Endothelial cell of umbilical vein (primary cell): ENCODE data around the gene TULP4. TPM values are rescaled to one million over a fixed set of nuclear protein-coding genes. Genes with fewer than 3 reads are reported as not detected.
A peak's percentile ranks its signal among the peaks of the same experiment; 100 is the strongest.

Source experiments
- BruUV-seq: library from RNA; stranded (reverse); fragments of 400-500 nt; replicated peaks from 2 replicates; lab custom pipeline; 2021; lab: Mats Ljungman, UMichigan
- CTCF ChIA-PET: fragments of 300-600, 350-600 bp; sonication (Branson Sonifier 250); formaldehyde crosslinking; loops from one replicate; lab custom pipeline; 2021; ENCODE audit warnings: antibody characterized with exemption, inconsistent platforms; lab: Charles Lee
- POLR2A ChIA-PET: fragments of 300-600, 350-600 bp; sonication (Branson Sonifier 250); formaldehyde crosslinking; loops from one replicate; lab custom pipeline; 2021; ENCODE audit warnings: antibody characterized with exemption, inconsistent platforms; lab: Charles Lee
- DNase-seq: peaks from one replicate; pipeline ENCODE4 v3.0.0-alpha.2; 2011; ENCODE audit warnings: low read depth, low spot score
- FAIRE-seq: peaks from 2 replicates; lab custom pipeline; 2011; peaks lifted over from hg19 to GRCh38; lab: Jason Lieb, UNC
- H2AFZ ChIP-seq: 2 replicates; pipeline ENCODE4 v1.6.0; 2012; ENCODE audit warnings: low read depth, low read length, control low read depth, inconsistent platforms
- H3K27ac ChIP-seq: 2 replicates; pipeline ENCODE4 v1.5.1; 2011; ENCODE audit warnings: low read depth, mild to moderate bottlenecking, control low read depth, low read length, moderate library complexity; ENCODE audit not compliant: insufficient read depth
- H3K27me3 ChIP-seq, 2 experiments: 2 replicates each; pipeline versions ENCODE4 v1.6.0 to v1.6.1; 2011; ENCODE audit warnings: low read length in 2 of 2, mixed read lengths in 1 of 2; ENCODE audit not compliant: control insufficient read depth in 2 of 2, insufficient read depth in 2 of 2
- H3K36me3 ChIP-seq, 2 experiments: 2 replicates in 1 of 2; 3 replicates in 1 of 2; pipeline ENCODE4 v1.5.1; 2011; ENCODE audit warnings: low read length in 2 of 2, mild to moderate bottlenecking in 1 of 2, moderate library complexity in 1 of 2; ENCODE audit not compliant: control insufficient read depth in 2 of 2, insufficient read depth in 2 of 2; ENCODE audit errors: extremely low read depth in 1 of 2
- H3K4me1 ChIP-seq: 3 replicates; pipeline ENCODE4 v1.5.1; 2011; ENCODE audit warnings: mild to moderate bottlenecking, low read length; ENCODE audit not compliant: control insufficient read depth, insufficient read depth; ENCODE audit errors: extremely low read depth
- H3K4me2 ChIP-seq: 2 replicates; pipeline ENCODE4 v1.6.1; 2011; ENCODE audit warnings: low read length, control low read depth, mixed read lengths; ENCODE audit not compliant: insufficient read depth
- H3K4me3 ChIP-seq, 3 experiments: fragments of 200-600 bp in 1 of 3; sonication (generic), shearing (Covaris generic) in 1 of 3; replicated peaks in 1 of 3; 2 replicates each; pipeline ENCODE4 v1.5.1; 2011 to 2016; ENCODE audit warnings: control low read depth in 3 of 3, low read length in 3 of 3, mild to moderate bottlenecking in 2 of 3, inconsistent platforms in 1 of 3, low read depth in 1 of 3, moderate library complexity in 1 of 3; ENCODE audit not compliant: insufficient read depth in 1 of 3
- H3K79me2 ChIP-seq: 2 replicates; pipeline ENCODE4 v1.6.0; 2012; ENCODE audit warnings: low read length, inconsistent platforms; ENCODE audit not compliant: control insufficient read depth, insufficient read depth
- H3K9ac ChIP-seq: replicated peaks from 2 replicates; pipeline ENCODE3; 2011; ENCODE audit warnings: low read length, control low read depth; ENCODE audit not compliant: insufficient read depth; ENCODE audit errors: extremely low read depth
- H3K9me1 ChIP-seq: replicated peaks from 3 replicates; pipeline ENCODE4 v1.6.0; 2011; ENCODE audit warnings: mild to moderate bottlenecking, low read length; ENCODE audit not compliant: control insufficient read depth, insufficient read depth; ENCODE audit errors: extremely low read depth
- H3K9me3 ChIP-seq: replicated peaks from 2 replicates; pipeline ENCODE4 v1.5.1; 2012; ENCODE audit warnings: low read length, inconsistent platforms; ENCODE audit not compliant: control insufficient read depth, insufficient read depth
- H4K20me1 ChIP-seq: replicated peaks from 2 replicates; pipeline ENCODE3; 2011; ENCODE audit warnings: mild to moderate bottlenecking, low read length; ENCODE audit not compliant: control insufficient read depth, insufficient read depth; ENCODE audit errors: extremely low read depth
- EZH2 ChIP-seq: IDR thresholded peaks from 2 replicates; pipeline ENCODE4 v1.6.1; 2012; ENCODE audit warnings: borderline replicate concordance, low read depth, mild to moderate bottlenecking, moderate library complexity, low read length, inconsistent platforms; ENCODE audit not compliant: severe bottlenecking
- FOS ChIP-seq: IDR thresholded peaks from 2 replicates; pipeline ENCODE4 v1.6.1; 2011; ENCODE audit warnings: mild to moderate bottlenecking, low read length, moderate library complexity, borderline replicate concordance; ENCODE audit not compliant: insufficient read depth
- GATA2 ChIP-seq: IDR thresholded peaks from 2 replicates; pipeline ENCODE4 v1.7.0; 2011; ENCODE audit warnings: low read depth, mild to moderate bottlenecking, moderate library complexity, mixed read lengths, low read length; ENCODE audit not compliant: insufficient read length, insufficient read depth
- JUN ChIP-seq: IDR thresholded peaks from 2 replicates; pipeline ENCODE4 v1.6.1; 2011; ENCODE audit warnings: borderline replicate concordance, low read depth; ENCODE audit not compliant: insufficient read length, insufficient read depth
- MYC ChIP-seq: IDR thresholded peaks from one replicate; pipeline ENCODE4 v1.6.1; 2011; ENCODE audit warnings: mild to moderate bottlenecking, low read depth, low read length
- POLR2A ChIP-seq: IDR thresholded peaks from 2 replicates; pipeline ENCODE4 v1.6.1; 2012; ENCODE audit warnings: low read depth, mild to moderate bottlenecking, control low read depth, low read length
- POLR2AphosphoS5 ChIP-seq: IDR thresholded peaks from 2 replicates; pipeline ENCODE4 v1.6.1; 2012; ENCODE audit warnings: low read depth, mild to moderate bottlenecking, control low read depth, low read length, moderate library complexity; ENCODE audit not compliant: insufficient read depth
- dilution Hi-C: fragments of 300-500 bp; cut with MboI; formaldehyde crosslinking; loops from one replicate; pipeline ENCODE4 v1.15.0; 2019; ENCODE audit warnings: low sequenced_read_pairs; ENCODE audit not compliant: extremely low pct_ligation_motif_present
- intact Hi-C: fragments of 100-400 bp; cut with micrococcal nuclease; formaldehyde crosslinking; loops from one replicate; pipeline ENCODE4 v1.10.0; 2022
- polyA plus RNA-seq, 4 experiments: library from polyadenylated mRNA; depleted of rRNA in 3 of 4; stranded (reverse) in 3 of 4; unstranded in 1 of 4; fragments of >200 nt; gene quantifications; 2 replicates each; pipeline versions ENCODE4 v1.2.1 to v1.2.3, GENCODE V29; 2011 to 2012; ENCODE audit warnings: missing spikeins in 1 of 4
- total RNA-seq: library from RNA; stranded (reverse); gene quantifications from 2 replicates; pipeline ENCODE4 v1.2.3, GENCODE V29; 2021
- TF ChIP-seq, protein P1 (sequence below): IDR thresholded peaks from 2 replicates; pipeline ENCODE4 v1.6.1; 2011; ENCODE audit not compliant: insufficient read depth, insufficient read length
- TF ChIP-seq, protein P2 (sequence below), 2 donors: IDR thresholded peaks; 1 replicate in 1 of 2; 2 replicates in 1 of 2; pipeline ENCODE4 v1.5.1; 2011; ENCODE audit warnings: low read length in 2 of 2, mild to moderate bottlenecking in 2 of 2, moderate library complexity in 2 of 2, control low read depth in 1 of 2, inconsistent platforms in 1 of 2, low read depth in 1 of 2; ENCODE audit not compliant: insufficient read depth in 1 of 2; ENCODE audit errors: extremely low read depth in 1 of 2

TULP4 gene
- total and polyA plus RNA-seq, 2 donors (not counting 3 experiments of a cell fraction or from before 2014, with no cell fraction given): 10.8 to 55.1 TPM

DNA sequence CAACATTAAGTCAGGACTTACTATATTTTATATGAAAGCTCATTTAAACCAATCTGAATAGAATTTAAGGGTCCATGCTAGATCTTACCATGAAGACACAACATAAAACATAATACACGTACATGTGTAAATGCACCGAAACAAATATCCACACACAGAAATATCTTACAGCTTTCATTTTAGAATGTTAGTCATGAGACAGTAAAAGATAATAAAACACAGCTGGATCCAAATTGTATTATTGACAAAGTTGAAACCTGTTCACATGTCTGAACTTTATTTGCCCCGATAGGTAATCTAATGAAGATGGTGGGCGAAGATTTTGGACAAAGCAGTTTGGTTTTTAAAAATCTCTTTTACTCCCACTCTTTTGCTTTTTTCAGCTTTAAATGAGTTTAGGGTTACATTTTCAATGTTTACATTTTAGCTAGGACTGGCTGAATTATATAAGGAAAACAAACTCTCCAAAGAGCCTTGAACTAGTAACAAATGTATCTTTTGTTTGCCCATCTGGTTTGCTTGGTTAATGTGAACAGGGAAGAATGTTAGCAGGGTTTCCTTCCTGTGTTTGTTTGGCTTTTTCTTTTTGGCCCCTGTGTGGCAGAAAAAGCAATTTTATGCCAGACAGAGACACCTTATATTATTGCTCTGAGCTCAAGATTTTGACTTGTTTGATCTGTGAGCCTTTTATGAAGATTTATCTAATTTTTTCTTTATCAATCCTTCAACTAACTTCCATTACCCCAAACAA, 242.5 kb downstream of the TULP4 start:
- H3K9ac ChIP-seq: peak overlapping the region; percentile 67
- TF ChIP-seq, protein P1, sequence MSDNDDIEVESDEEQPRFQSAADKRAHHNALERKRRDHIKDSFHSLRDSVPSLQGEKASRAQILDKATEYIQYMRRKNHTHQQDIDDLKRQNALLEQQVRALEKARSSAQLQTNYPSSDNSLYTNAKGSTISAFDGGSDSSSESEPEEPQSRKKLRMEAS: no peak
- TF ChIP-seq POLR2AphosphoS5 (no peak), POLR2A (no peak), EZH2 (no peak), JUN (no peak), MYC (no peak)
- H3K4me2 ChIP-seq: peak overlapping the region; percentile 85
- DNase-seq (peak; percentile 81), FAIRE-seq (peak; percentile 88)
- peak overlapping the region in 1 of 3 experiments; percentile 11 for H3K4me3 ChIP-seq
- H3K9me3 ChIP-seq: no peaks in the 10 kb centered on the region
- H2AFZ ChIP-seq: no peak overlapping the region
- dilution Hi-C loops: no loop called here
- no peaks in the 10 kb centered on the region for H3K9me1 ChIP-seq
- BruUV-seq: no TSS peak
- no peaks in the 10 kb centered on the region for H3K36me3 ChIP-seq
- no peaks in the 10 kb centered on the region for H3K27me3 ChIP-seq
- H3K4me1 ChIP-seq: peaks cover 35% of the 10 kb centered on the region
- H3K79me2 ChIP-seq: no peaks in the 10 kb centered on the region
- intact Hi-C loops: loop anchor here (1.0 to 5.0 kb wide), 4 partner anchors 18 to 792 kb away; partner anchors contain the start of gene DYNLT1
- H4K20me1 ChIP-seq: no peaks in the 10 kb centered on the region
- CTCF ChIA-PET: interaction anchor here (0.6 to 2.8 kb wide), 10 partner anchors 9 to 341 kb away, joined by 3 to 13 read pairs (median 3); no protein-coding TSS in a partner anchor
- H3K27ac ChIP-seq: peak overlapping the region; percentile 81
- POLR2A ChIA-PET: interaction anchor here (0.9 to 1.4 kb wide), 2 partner anchors 9 to 146 kb away, joined by 3 read pairs; no protein-coding TSS in a partner anchor

DNA sequence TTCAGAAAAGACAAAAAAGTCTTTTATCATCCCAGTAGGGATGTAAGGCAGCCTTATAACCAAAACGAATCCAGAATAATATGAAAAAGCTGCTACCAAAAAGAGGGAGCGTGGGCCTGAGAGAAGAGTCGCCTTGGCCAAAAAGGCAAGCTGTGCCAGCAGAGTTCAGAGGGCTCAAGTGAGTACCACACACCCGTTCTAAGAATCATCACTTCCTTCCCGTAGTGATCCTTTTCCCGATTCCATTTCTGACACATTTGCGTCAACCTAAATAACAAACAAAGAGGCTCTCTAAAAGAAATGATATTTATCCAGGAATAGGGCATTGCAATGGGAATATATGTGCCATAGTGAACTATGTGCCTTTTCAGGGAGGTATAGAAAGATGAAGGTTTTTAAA, 243.8 kb downstream of the TULP4 start:
- Histone ChIP-seq H3K27me3 (no peaks in the 10 kb centered on the region), H3K36me3 (no peaks in the 10 kb centered on the region), H3K4me2 (peak overlapping the region; percentile 85), H2AFZ (no peak overlapping the region), H3K9ac (peak overlapping the region; percentile 67), H3K4me1 (peaks cover 41% of the 10 kb centered on the region), H3K9me3 (no peaks in the 10 kb centered on the region), H3K79me2 (peaks cover 6% of the 10 kb centered on the region), H4K20me1 (no peaks in the 10 kb centered on the region), H3K9me1 (no peaks in the 10 kb centered on the region), H3K27ac (peak overlapping the region; percentile 81), H3K4me3 (no peak overlapping the region)
- BruUV-seq: no TSS peak
- ChIA-PET POLR2A (no interaction called here), CTCF (interaction anchor here (1.2 to 2.8 kb wide), 4 partner anchors 37 to 342 kb away, joined by 5 to 13 read pairs (median 8); no protein-coding TSS in a partner anchor)
- intact Hi-C loops: loop anchor here (1.0 to 5.0 kb wide), 3 partner anchors 38 to 794 kb away; partner anchors contain the start of gene DYNLT1
- TF ChIP-seq POLR2AphosphoS5 (peak; percentile 47), POLR2A (no peak), EZH2 (no peak), JUN (peak; percentile 70), GATA2 (peak; percentile 74), FOS (peak; percentile 67), MYC (no peak)
- TF ChIP-seq, protein P2, sequence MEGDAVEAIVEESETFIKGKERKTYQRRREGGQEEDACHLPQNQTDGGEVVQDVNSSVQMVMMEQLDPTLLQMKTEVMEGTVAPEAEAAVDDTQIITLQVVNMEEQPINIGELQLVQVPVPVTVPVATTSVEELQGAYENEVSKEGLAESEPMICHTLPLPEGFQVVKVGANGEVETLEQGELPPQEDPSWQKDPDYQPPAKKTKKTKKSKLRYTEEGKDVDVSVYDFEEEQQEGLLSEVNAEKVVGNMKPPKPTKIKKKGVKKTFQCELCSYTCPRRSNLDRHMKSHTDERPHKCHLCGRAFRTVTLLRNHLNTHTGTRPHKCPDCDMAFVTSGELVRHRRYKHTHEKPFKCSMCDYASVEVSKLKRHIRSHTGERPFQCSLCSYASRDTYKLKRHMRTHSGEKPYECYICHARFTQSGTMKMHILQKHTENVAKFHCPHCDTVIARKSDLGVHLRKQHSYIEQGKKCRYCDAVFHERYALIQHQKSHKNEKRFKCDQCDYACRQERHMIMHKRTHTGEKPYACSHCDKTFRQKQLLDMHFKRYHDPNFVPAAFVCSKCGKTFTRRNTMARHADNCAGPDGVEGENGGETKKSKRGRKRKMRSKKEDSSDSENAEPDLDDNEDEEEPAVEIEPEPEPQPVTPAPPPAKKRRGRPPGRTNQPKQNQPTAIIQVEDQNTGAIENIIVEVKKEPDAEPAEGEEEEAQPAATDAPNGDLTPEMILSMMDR (IDR thresholded peaks at IDR 0.05; ENCODE audit: extremely low read depth in 1 of 2, insufficient read depth in 1 of 2, low read depth in 1 of 2, low read length in 2 of 2): no peak
- TF ChIP-seq, protein P1: no peak
- DNase-seq (peak; percentile 81), FAIRE-seq (peak; percentile 86)
- dilution Hi-C loops: no loop called here
